ENCODE results near the gene PCBP3.

Gene PCBP3

DNA sequence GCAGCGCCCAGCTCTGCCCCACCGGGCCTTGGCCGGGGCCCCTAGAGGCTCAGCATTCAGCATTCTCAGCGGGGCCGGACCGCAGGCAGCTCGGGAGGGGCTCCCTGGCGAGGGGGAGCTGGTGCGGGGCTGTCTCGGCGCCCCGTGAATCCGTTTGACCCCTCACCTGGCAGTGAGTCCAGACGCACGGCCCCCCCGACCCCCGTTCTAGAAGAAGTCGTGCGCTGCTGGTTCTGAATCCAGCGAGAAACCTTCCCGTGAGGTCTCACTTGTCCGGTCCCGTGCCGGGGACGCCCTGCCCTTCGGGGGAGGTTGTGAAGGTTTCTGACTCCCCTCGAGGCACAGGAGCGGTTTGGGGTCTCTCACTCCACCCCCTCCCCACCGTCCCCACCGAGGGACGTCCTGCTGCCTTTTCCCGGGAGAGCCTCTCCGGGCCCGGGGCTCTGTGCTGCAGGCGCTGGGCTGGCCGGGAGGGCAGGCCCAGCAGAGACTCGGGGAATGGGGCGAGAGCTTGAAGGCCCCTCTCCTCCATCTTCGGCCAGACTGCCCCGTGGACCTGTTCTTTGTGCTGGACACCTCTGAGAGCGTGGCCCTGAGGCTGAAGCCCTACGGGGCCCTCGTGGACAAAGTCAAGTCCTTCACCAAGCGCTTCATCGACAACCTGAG, 338.7 kb downstream of the PCBP3 start:
- no peak for DNase-seq (ENCODE audit: low spot score)

DNA sequence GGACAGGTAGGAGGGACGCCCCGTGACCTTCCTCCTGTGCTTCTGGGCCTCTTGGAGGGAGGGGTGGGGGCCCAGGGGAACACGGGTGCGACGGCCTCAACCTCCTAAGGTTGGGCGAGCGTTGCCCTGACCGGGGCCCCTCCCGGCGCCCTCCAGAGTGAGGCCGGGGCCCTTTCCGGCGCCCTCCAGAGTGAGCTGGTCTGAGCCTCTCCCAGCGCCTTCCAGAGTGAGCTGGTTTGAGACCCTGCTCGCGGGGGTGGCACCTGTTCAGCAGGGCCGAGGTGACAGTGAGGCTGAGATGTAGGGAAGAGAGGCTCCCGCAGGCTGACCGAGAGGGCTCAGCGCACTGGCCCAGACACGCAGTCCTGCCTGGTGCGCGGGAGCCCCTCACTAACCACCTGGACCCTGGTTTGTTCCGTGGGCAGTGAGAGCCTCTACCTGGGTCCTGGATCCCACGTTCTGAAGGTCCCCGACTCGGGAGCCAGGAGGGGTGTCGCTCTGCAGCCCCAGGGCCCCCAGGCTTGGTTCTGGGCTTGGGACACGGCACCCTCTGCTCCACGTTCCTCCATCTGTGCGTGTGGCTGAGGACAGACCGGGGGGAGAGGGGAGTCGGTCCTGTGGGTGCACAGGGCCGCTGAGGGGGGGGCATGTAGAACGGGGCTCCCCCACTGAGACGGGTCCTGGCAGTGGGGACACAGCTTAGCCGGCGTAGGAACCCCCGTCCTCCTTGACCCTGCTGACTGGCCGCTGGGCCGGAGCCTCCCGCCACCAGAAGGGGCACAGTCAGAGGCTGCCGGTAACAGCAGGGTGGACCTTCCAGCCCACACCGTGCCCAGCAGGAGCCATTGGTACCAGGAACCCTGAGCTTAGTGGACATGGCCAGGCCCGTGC, 339.5 kb downstream of the PCBP3 start:
- DNase-seq (ENCODE audit: low spot score) = no peak

DNA sequence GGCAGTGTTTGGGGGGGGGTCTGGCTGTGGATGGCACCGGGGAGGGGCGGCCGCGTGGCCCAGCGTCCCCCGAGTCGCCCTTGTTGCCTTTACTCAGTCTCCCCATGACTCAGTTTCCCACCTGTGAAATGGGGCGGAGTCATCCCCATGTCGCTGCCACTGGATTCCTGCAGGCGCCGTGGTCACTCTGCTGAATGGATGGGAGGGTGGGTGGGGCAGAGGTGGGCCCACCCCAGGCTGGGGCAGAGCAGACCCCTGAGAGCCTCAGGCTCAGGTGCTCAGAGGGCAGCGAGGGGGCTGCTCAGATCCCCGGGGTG, 340.1 kb downstream of the PCBP3 start:
- DNase-seq (ENCODE audit: low spot score) = no peak

DNA sequence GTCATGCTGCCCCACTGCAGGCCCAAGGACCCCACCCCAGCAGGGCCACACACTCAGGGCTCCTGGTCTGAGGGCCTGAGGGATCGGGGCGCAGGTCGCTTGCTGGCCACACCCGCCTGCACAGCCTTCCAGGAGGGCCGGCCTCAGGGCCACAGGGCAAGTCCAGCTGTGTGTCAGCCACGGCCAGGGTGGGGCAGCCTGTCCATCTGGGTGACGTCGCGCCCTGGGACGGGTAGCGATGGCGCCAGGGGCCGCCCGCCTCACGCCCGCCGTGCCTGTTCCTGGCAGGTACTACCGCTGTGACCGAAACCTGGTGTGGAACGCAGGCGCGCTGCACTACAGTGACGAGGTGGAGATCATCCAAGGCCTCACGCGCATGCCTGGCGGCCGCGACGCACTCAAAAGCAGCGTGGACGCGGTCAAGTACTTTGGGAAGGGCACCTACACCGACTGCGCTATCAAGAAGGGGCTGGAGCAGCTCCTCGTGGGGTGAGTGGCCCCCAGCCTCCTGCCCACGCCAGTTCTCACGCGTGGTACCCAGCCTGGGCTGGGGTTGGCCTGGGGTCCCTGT, 340.5 kb downstream of the PCBP3 start:
- DNase-seq (ENCODE audit: low spot score) = no peak

DNA sequence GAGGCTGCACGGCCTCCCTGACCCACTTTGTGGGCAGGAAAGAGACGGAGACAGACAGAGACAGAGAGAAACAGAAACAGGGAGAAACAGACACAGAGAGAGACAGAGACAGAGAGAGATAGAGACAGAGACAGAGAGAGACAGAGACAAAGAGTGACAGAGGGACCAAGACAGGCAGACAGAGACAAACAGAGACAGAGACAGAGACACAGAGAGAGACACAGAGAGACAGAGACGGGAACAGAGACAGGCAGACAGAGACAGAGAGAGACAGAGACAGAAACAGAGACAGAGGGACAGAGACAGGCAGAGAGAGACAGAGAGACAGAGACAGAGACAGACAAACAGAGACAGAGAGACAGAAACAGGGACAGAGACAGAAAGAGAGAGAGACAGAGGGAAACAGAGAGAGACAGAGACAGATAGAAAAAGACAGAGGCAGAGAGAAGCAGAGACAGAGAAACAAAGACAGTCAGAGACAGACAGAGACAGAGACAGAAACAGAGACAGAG, 341.1 kb downstream of the PCBP3 start:
- no peak for DNase-seq (ENCODE audit: low spot score)

DNA sequence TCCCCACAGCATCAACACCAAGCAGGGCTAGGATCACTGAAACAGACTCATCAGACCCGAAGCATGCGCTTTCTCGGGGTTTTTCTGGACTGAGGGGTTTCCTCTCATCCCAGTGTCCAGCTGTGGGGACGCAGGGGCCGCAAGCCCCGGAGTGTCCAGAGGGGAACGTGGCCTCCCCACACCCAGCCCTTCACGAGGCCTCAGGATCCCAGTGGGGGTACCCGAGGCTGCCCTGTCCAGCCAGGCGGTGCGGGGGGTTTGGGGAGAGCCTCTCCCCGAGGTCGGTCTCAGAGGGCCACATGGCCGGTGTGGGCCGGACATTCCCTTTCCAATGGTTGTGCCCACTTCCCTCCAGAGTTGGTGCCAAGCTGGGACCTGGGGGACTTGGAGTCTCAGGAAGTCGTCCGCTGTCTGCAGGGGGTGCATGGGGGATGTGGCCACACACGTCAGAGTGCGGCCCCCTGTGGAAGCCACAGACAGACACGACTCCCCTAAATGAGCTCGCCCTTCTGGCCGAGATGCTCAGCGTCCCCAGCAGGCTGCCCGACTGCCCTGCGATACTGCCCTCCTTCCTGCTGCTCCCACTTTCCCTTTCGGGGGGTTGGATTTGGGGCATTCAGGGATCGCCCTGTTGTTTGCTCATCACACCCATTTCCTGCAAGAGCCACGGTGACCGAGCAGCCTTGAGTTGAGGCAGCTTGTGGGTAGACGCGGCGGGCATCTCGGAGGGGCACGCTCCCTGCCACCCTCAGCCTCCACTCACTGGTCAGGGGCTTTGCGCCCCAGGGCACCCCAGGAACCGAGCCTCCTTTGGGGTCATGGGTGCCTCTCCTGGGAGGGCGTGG, 342.2 kb downstream of the PCBP3 start:
- no peak for DNase-seq (ENCODE audit: low spot score)

DNA sequence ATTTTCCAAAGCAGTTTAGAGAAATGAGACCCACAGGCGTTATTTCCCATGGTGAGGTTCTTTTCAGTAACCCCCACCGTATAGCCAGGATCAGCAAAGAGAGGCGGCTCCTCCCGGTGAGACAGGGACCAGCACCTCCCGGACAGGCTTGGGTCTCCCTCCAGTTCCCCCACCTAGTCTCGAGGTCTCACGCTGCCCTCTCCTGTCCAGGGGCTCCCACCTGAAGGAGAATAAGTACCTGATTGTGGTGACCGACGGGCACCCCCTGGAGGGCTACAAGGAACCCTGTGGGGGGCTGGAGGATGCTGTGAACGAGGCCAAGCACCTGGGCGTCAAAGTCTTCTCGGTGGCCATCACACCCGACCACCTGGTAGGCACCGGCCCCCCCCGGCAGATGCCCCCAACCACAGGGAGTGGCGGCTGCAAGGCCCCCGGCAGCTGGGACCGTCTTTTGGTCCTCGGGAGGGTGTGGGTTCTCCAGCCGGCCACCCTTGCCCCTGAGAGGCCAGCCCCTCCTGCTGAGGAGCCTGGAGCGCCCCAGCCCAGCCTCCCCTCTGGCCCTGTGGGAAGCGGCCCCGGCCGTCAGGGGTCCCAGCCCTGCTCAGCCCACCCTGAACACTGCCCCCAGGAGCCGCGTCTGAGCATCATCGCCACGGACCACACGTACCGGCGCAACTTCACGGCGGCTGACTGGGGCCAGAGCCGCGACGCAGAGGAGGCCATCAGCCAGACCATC, 343.0 kb downstream of the PCBP3 start:
- DNase-seq (ENCODE audit: low spot score) = no peak

DNA sequence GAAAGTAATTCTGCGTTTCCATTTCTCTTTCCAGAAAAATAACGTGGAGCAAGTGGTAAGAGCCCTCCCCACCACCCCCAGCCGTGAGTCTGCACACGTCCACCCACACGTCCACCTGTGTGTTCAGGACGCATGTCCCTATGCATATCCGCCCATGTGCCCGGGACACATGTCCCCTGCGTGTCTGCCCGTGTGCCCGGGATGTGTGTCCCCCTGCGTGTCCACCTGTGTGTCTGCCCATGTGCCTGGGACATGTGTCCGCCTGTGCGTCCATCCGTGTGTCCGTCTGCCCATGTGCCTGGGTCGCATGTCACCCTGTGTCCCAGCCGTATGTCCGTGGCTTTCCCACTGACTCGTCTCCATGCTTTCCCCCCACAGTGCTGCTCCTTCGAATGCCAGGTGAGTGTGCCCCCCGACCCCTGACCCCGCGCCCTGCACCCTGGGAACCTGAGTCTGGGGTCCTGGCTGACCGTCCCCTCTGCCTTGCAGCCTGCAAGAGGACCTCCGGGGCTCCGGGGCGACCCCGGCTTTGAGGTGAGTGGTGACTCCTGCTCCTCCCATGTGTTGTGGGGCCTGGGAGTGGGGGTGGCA, 343.7 kb downstream of the PCBP3 start:
- no peak for DNase-seq (ENCODE audit: low spot score)

DNA sequence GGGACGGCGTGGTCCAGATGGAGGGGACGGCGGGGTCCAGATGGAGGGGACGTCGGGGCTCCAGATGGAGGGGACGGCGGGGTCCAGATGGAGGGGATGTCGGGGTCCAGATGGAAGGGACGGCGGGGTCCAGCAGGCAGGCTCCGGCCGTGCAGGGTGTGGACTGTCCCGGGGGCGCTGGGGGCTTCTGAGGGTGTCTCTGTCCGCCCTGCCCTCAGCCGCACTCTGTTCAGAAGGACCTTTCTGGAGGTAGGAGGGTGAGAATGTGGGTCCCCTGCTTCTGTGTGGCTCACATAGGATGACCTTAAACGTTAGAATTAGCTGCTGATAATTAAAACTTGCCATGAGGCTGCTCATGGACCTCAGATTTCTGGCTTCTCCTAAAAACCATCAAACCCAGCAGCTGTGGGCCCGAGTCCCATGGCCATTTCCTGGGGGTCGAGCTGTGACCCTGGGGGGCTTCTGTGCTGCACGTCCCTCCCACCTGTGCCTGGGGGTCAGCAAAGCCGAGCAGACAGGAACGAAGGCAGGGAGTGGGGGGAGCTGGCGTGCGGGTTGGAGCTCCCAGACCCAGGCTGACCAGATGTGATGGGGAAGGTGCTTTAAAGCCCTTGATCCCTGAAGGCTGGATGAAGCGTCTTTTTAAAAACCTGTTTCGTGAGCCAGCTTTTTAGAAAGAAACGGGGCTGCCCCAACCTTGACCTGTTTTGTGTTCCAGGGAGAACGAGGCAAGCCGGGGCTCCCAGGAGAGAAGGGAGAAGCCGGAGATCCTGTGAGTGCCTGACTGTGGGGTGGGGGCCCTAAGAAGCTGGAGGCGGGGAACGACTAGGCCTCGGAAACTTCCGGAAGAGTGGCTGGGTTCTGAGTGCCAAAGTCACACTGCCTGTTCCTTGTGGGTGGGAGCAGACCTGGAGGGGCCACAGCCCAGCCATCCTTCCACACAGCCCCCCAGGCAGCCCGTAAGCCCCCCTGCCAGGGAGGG, 345.1 kb downstream of the PCBP3 start:
- no peak for DNase-seq (ENCODE audit: low spot score)

DNA sequence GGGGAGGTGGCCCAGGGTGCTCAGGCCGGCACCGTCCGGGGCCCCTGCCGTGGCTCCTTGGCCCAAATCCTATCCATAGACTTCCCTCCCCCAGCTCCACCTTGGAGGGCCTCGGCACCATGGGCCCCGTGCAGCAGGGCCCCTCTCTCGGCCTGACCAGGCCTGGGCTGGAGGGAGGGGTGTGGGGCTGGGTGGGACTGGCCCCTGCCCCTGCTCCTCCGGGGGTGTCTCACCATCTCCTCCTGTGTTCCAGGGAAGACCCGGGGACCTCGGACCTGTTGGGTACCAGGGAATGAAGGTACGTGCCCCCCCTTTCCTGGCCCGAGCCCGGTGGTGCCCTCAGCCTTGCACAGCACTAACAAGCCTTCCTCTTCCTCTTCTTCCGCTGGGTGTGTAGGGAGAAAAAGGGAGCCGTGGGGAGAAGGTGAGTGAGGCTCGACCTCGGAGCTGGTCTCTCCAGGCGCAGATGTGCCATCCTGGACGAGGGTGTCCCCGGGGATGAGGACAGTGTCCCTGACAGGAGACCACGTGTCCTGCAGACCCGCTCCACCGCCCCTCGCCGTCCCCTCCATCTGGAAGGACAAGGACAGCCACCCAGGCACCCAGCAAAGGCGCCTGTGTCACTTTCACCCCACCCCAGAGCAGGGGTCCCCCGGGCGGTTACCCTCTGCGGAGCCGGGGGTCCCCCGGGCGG, 346.0 kb downstream of the PCBP3 start:
- DNase-seq (ENCODE audit: low spot score) = no peak

DNA sequence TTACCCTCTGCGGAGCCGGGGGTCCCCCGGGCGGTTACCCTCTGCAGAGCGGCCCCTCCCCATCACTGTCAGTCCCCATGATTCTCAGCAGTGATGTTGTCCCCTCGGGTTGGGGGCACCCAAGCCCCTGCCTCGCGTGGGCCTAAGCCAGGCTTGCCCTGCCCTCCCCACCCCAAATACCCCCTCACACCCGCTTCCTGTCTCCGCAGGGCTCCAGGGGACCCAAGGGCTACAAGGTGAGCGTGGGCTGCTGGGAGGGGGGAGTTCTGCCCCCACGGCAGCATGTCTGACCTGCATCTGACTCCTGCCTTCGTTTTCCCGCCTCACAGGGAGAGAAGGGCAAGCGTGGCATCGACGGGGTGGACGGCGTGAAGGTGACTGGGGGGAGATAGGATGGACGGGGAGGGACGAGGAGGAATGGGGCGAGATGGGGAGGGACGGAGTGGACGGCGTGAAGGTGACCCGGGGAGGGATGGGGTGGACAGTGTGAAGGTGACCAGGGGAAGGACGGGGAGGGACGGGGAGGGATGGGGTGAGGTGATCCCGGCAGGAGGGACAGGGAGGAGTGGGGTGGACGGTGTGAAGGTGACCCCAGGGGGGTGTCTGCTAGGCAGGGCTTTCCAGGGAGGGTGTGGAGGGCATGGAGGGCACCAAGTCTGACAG, 346.7 kb downstream of the PCBP3 start:
- DNase-seq (ENCODE audit: low spot score) = no peak

DNA sequence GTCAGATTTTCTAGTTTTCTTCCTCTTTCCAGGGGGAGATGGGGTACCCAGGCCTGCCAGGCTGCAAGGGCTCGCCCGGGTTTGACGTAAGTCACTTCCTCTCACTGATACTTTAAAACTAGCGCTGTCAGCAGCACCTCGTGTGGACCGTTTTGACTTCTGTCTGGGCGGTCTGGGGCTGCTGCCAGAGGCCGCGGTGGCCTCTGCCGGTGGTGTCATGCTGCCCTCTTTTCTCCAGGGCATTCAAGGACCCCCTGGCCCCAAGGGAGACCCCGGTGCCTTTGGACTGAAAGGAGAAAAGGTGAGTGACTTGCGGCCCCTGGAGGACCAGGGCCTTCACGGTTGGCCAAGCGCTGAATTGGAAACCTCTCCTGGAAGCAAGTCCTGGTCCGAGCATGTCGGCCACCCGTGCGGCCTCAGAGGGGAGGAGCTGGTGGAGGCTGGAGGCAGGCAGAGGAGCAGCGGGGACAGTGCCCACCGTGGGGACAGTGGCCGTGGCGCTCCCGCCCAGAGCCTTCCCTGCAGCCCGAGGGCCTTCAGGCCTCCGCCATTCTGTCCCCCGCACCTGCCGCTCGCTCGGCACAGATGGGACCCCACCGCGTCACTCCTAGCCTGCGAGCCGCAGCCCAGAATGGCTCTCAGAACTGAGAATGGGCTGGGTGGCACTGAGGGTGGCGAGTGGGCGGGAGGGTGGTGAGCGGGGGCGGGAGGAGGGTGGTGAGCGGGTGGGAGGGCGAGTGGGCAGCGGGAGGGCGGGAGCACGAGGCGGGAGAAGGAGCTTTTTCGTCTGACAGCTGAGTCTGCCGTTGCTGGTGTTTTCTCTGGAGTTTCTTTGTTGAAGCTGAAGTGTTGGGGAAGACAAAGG, 347.4 kb downstream of the PCBP3 start:
- DNase-seq (ENCODE audit: low spot score) = no peak

DNA sequence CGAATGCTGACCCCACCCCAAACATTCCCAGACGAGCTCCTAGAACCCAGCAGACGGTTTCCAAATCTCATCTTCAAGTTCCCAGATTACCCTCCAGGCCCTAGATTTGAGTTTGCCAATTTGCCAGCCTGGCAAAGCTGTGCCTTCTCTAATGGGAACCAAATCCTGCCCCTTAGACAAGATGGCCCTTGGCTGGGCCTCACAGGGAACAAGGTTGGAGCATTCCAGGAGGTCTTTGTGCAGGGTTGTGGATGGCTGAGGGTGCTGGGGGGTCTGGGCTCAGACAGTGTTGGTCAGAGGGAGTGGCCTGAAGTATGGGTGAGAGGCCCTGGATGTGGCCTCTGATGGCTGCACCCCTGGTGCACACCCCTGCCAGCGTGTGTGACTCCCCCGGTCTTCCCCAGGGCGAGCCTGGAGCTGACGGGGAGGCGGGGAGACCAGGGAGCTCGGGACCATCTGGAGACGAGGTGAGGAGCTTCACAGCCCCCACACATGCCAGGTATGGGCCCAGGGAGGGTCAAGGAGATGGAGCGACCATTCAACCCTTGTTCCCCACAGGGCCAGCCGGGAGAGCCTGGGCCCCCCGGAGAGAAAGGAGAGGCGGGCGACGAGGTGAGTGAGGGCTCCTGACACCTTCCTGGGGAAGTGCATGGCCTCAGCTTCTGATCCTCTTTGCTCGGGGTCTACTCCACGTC, 348.2 kb downstream of the PCBP3 start:
- DNase-seq (ENCODE audit: low spot score) = no peak

Measured in Ammon's horn (tissue), 1 donor.